ENCODE measurements around the gene IL4R. TPM values are rescaled to one million over a fixed set of nuclear protein-coding genes. Genes with fewer than 3 reads are reported as not detected.

IL4R gene
- total RNA-seq, 1 experiment from 2014 or later: 29.6 TPM

DNA sequence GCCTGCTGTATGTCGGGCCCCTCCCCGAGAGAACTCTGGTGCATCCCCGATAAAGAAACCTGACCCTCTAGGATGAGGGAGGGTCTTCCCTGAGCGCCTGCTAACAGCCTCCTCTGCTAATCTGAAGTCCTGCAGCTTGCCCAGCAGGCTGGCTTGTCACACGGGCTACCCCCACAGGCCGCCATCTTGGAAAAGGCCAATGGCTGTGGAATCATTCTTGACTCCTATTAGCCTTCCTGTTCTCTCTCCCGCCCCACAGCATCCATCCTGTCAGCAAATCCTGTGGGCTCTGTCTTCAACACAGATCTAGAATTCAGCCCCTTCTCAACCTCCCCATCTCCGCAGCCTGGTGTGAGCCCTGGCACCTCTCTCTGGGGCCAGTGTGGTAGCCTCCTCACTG lies 12.0 kb downstream of the IL4R start:
- Histone ChIP-seq H2AFZ (ENCODE audit: low read depth, low read length, poor library complexity, severe bottlenecking) (no peak overlapping the region), H3K9ac (ENCODE audit: low read length) (no peak overlapping the region), H3K9me2 (ENCODE audit: insufficient read depth) (no peaks in the 10 kb centered on the region), H3K9me3 (ENCODE audit: control insufficient read depth in 1 of 2, insufficient read depth in 1 of 2, low read depth in 1 of 2, low read length in 2 of 2) (no peaks in the 10 kb centered on the region), H3K27me3 (ENCODE audit: insufficient read depth, low read length) (no peaks in the 10 kb centered on the region), H3K4me3 (replicated peaks in 1 of 2; ENCODE audit: low read depth in 1 of 2, low read length in 2 of 2) (no peak overlapping the region), H3K4me1 (ENCODE audit: control insufficient read depth in 1 of 2, insufficient read depth in 2 of 2, low read length in 2 of 2) (peaks cover 12 to 62% of the 10 kb centered on the region in 2 experiments), H3K4me2 (ENCODE audit: low read length) (peak overlapping the region; percentile 47; the same call in 1 of the 2 replicates), H3K79me2 (ENCODE audit: insufficient read depth, low read length) (peaks cover 65% of the 10 kb centered on the region), H3K36me3 (ENCODE audit: control insufficient read depth in 1 of 2, insufficient read depth in 2 of 2, low read length in 2 of 2) (no peaks in the 10 kb centered on the region), H3K27ac (ENCODE audit: low read depth, low read length) (no peak overlapping the region), H4K20me1 (ENCODE audit: insufficient read depth) (no peaks in the 10 kb centered on the region)
- BruUV-seq (replicated peaks): no TSS peak
- TF ChIP-seq, protein P1, sequence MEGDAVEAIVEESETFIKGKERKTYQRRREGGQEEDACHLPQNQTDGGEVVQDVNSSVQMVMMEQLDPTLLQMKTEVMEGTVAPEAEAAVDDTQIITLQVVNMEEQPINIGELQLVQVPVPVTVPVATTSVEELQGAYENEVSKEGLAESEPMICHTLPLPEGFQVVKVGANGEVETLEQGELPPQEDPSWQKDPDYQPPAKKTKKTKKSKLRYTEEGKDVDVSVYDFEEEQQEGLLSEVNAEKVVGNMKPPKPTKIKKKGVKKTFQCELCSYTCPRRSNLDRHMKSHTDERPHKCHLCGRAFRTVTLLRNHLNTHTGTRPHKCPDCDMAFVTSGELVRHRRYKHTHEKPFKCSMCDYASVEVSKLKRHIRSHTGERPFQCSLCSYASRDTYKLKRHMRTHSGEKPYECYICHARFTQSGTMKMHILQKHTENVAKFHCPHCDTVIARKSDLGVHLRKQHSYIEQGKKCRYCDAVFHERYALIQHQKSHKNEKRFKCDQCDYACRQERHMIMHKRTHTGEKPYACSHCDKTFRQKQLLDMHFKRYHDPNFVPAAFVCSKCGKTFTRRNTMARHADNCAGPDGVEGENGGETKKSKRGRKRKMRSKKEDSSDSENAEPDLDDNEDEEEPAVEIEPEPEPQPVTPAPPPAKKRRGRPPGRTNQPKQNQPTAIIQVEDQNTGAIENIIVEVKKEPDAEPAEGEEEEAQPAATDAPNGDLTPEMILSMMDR (IDR thresholded peaks at IDR 0.05 in 2 of 3, conservative IDR thresholded peaks at IDR 0.05 in 1 of 3; ENCODE audit: borderline replicate concordance in 1 of 3, insufficient read depth in 1 of 3, low read depth in 2 of 3, low read length in 2 of 3): no peak
- TF ChIP-seq ELF1 (IDR thresholded peaks at IDR 0.05; ENCODE audit: borderline replicate concordance, low read depth): no peak
- no peak for TF ChIP-seq SRF (IDR thresholded peaks at IDR 0.05; ENCODE audit: low read depth)
- TF ChIP-seq SP1 (IDR thresholded peaks at IDR 0.05; ENCODE audit: low read depth): no peak
- TF ChIP-seq TCF7L2 (IDR thresholded peaks at IDR 0.05; ENCODE audit: borderline replicate concordance, extremely low read depth, insufficient read depth, insufficient read length): no peak
- no peak for TF ChIP-seq EZH2 (IDR thresholded peaks at IDR 0.05)
- TF ChIP-seq, protein P2, sequence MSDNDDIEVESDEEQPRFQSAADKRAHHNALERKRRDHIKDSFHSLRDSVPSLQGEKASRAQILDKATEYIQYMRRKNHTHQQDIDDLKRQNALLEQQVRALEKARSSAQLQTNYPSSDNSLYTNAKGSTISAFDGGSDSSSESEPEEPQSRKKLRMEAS (IDR thresholded peaks at IDR 0.05): no peak
- no peak for TF ChIP-seq CEBPB (IDR thresholded peaks at IDR 0.05; ENCODE audit: low read depth)
- TF ChIP-seq CBX3 (IDR thresholded peaks at IDR 0.05; ENCODE audit: low read depth): no peak
- no peak for TF ChIP-seq FOSL1 (IDR thresholded peaks at IDR 0.05; ENCODE audit: low read depth)
- no peak for TF ChIP-seq POLR2AphosphoS5 (IDR thresholded peaks at IDR 0.05; ENCODE audit: low read depth, low read length)
- TF ChIP-seq, protein P3, sequence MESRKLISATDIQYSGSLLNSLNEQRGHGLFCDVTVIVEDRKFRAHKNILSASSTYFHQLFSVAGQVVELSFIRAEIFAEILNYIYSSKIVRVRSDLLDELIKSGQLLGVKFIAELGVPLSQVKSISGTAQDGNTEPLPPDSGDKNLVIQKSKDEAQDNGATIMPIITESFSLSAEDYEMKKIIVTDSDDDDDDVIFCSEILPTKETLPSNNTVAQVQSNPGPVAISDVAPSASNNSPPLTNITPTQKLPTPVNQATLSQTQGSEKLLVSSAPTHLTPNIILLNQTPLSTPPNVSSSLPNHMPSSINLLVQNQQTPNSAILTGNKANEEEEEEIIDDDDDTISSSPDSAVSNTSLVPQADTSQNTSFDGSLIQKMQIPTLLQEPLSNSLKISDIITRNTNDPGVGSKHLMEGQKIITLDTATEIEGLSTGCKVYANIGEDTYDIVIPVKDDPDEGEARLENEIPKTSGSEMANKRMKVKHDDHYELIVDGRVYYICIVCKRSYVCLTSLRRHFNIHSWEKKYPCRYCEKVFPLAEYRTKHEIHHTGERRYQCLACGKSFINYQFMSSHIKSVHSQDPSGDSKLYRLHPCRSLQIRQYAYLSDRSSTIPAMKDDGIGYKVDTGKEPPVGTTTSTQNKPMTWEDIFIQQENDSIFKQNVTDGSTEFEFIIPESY (IDR thresholded peaks at IDR 0.05; ENCODE audit: extremely low read depth, insufficient replicate concordance, low read length): no peak
- TF ChIP-seq, protein P4, sequence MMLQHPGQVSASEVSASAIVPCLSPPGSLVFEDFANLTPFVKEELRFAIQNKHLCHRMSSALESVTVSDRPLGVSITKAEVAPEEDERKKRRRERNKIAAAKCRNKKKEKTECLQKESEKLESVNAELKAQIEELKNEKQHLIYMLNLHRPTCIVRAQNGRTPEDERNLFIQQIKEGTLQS (IDR thresholded peaks at IDR 0.05): no peak
- TF ChIP-seq, protein P5, sequence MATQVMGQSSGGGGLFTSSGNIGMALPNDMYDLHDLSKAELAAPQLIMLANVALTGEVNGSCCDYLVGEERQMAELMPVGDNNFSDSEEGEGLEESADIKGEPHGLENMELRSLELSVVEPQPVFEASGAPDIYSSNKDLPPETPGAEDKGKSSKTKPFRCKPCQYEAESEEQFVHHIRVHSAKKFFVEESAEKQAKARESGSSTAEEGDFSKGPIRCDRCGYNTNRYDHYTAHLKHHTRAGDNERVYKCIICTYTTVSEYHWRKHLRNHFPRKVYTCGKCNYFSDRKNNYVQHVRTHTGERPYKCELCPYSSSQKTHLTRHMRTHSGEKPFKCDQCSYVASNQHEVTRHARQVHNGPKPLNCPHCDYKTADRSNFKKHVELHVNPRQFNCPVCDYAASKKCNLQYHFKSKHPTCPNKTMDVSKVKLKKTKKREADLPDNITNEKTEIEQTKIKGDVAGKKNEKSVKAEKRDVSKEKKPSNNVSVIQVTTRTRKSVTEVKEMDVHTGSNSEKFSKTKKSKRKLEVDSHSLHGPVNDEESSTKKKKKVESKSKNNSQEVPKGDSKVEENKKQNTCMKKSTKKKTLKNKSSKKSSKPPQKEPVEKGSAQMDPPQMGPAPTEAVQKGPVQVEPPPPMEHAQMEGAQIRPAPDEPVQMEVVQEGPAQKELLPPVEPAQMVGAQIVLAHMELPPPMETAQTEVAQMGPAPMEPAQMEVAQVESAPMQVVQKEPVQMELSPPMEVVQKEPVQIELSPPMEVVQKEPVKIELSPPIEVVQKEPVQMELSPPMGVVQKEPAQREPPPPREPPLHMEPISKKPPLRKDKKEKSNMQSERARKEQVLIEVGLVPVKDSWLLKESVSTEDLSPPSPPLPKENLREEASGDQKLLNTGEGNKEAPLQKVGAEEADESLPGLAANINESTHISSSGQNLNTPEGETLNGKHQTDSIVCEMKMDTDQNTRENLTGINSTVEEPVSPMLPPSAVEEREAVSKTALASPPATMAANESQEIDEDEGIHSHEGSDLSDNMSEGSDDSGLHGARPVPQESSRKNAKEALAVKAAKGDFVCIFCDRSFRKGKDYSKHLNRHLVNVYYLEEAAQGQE (IDR thresholded peaks at IDR 0.05; ENCODE audit: low read depth): no peak
- TF ChIP-seq POLR2A (IDR thresholded peaks at IDR 0.05; ENCODE audit: borderline replicate concordance, extremely low read depth, insufficient read depth, insufficient read length): no peak
- TF ChIP-seq RAD21 (IDR thresholded peaks at IDR 0.05; ENCODE audit: low read depth): no peak
- no peak for TF ChIP-seq EGR1 (IDR thresholded peaks at IDR 0.05; ENCODE audit: low read depth)
- no peak for DNase-seq (ENCODE audit: low read depth, low spot score)
- no peak for ATAC-seq
- intact Hi-C loops (cut with micrococcal nuclease): no loop called here
- ChIA-PET POLR2A (no interaction called here), RAD21 (ENCODE audit: low non-redundant PET in 1 of 2, low total read pairs in 2 of 2, uncharacterized antibody in 2 of 2, unreplicated experiment in 2 of 2) (no interaction called here), CTCF (no interaction called here)
